Effector CD4-positive, alpha-beta T cell (primary cell): ENCODE data around the gene FBXW4.

Experiments used
- DNase-seq: peaks from one replicate; pipeline ENCODE4 v3.0.0-alpha.2; 2020

FBXW4 gene

GRCh38 chr10:101578803-101579515, 116.0 kb downstream of the FBXW4 start:
- DNase-seq, result no peak

GRCh38 chr10:101578192-101578591, 116.8 kb downstream of the FBXW4 start:
- no peak for DNase-seq

GRCh38 chr10:101577121-101577871, 117.7 kb downstream of the FBXW4 start:
- DNase-seq, result no peak

DNA sequence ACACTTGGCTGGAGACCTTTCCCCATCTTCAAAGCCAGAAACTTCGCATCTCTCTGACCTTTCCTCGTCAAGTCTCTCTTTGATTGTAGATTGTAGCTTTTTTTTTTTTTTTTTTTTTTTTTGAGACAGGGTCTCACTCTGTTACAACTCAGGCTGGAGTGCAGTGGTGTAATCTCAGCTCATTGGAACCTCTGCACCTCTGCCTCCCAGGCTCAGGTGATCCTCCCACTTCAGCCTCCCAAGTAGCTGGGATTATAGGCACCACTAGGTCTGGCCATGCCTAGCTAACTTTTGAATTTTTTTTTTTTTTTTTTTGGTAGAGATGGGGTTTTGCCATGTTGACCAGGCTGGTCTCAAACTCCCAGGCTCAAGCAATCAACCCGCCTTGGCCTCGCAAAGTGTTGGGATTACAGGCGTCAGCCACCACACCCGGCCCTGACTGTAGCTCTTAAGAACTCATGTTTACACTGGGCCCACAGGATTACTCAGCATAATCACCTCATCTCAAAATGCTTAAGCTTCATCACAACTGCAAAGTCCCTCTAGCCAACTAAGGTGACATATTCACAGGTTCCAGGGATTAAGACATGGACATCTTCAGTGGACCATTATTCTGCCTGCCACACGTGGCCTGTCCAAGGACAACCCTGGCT, 118.6 kb downstream of the FBXW4 start:
- no peak for DNase-seq

GRCh38 chr10:101575580-101576210, 119.3 kb downstream of the FBXW4 start:
- DNase-seq, result no peak

- DNase-seq, result no peak
Observed at GRCh38 chr10:101575091-101575490, 119.9 kb downstream of the FBXW4 start.

- no peak for DNase-seq
Observed at GRCh38 chr10:101573885-101574753, 120.9 kb downstream of the FBXW4 start.

DNA sequence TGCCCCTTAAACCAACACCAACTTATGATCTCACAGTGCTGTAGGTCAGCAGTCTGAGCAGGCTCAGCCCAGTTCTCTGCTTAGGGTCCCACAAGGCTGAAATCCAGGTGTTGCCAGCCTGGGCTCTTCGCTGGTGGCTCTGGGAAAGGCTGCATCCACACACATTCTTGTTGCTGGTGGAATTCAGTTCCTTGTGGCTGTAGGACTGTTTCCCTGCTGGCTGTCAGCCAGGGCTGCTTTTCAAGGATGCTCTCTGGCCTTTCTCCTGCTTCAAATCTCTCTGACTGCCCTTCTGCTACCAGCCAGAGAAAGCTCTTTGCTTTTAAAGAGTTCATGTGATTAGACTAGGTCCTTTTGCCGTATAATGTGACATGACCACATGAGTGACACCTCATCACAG, 122.2 kb downstream of the FBXW4 start:
- DNase-seq, result no peak

GRCh38 chr10:101572126-101572525, 122.8 kb downstream of the FBXW4 start:
- DNase-seq, result no peak

GRCh38 chr10:101571271-101571925, 123.6 kb downstream of the FBXW4 start:
- no peak for DNase-seq

DNA sequence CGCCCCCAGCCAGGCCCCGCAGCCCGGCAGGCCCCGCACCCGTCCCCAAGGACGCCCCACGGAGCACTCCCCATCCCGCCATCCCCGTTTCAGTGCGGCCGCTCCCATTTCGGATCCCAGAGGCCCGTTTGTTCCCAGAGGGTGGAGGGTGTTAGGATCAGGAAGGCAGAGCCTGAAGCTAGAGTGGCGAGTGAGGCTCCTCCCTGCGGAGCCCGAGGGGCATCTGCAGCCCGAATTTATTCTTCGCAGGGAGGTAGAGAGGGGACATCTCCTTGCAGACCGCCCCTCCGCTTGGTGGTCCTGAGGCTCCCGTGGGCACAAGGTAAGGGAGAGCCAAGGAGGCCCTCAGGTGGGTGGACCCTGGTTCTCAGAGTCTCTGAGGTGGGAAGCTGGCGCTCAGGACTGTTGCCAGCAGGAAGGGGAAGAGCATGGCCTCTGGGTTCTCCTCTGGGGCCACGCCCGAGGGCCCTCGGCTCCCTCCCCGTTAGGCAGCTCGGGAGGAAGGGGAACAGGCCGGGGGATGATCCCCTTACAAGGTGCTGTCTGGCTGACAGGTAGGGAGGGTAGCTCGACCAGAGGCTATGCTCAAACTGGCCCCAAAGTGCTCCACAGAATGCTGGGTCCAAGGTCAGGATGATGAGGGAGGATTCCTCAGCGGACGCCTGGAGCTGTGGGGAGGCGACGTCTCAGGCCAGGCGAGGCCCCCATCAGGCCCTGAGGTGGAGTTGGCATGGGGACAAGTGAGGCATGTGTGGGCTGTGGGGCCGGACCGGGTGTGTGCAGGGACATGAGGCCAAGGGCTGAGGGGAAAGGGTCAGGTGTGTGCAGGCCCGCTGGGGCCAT, 124.3 kb downstream of the FBXW4 start:
- DNase-seq, result no peak

- DNase-seq, result peak; percentile 71
Observed at GRCh38 chr10:101569622-101570427, 125.1 kb downstream of the FBXW4 start.

GRCh38 chr10:101569323-101569621, 125.7 kb downstream of the FBXW4 start:
- no peak for DNase-seq

DNA sequence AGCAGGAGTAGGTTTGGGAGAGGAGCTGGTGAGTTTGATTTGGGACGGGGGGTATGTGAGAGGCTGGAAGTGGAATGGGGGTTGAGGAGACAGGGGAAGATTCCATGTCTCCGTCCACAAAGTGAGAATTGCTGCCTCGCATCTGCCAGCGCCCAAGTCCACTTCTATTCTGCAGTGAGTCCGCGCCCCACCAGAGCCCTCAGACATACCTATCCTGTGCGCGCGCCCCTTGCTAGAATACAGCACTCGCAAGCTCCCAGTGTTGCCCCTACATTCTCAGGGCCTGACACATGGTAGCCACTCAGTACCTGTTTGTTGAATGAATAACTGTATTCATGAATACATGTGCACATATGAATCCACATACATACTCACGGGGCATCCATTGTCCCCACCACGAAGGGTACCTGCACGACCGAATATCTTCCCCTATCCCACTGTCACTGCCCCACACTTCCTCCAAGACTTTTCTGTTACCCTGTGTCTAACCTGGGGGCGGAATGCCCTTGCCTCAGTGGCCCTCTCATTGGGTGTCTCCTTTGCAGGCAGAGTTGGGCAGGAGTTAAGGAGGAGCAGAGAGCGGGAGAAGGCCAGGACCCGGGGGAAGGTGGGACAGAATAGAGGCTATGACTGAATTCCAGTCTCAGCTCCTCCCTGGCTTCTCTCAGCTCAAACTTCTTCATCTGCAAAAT, 126.8 kb downstream of the FBXW4 start:
- no peak for DNase-seq

GRCh38 chr10:101567165-101568006, 127.6 kb downstream of the FBXW4 start:
- DNase-seq, result no peak

DNA sequence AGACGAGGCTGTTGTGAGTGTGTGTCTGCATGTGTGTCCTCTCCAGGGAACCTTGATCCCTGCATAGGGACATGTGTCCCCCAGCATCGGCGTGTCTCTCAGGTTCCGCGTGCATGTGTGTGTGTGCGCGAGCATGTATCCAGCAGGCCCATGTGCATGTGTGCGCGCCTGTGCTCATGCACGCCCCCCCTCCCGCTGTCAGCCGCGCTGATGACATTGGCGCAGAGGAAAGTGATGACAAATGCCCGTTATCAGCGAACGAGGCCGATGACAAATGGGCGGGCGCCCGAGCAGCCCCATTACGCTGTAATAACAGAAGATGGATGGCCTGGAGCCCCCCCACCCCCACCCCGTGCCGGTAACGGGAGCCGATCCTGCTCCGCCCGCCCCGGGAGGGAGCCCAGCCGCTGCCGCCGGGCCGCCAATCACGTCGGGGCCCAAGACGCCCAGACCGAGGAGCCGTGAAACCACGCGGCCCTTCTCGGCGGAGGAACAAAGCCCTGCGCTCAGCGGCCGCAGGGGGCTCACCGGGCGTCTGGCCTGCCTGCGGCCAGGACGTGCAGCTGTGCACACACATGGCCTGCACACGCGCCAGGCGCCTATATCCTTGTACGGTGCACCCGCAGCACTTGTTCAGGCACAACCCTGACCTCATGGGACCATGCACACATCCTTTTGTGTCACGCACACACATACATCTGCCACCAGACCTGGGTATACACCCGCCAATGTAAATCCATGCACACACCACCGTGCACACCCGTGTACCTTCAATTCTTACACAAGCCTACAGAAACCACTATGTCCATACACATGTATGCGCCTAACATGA, 128.4 kb downstream of the FBXW4 start:
- DNase-seq, result no peak

GRCh38 chr10:101565936-101566332, 129.0 kb downstream of the FBXW4 start:
- DNase-seq, result no peak
